Loucy (cell line): ENCODE data around the gene G2E3.
"Not testable (repeated sequence)": the region's sequence is repeated elsewhere in the genome, so short reads cannot be mapped to it uniquely, and the experiment has no call there.

Experiments used
- H2AFZ ChIP-seq: fragments of 200-600 bp; sonication (generic); 2 replicates; pipeline ENCODE4 v1.6.0; 2016; ENCODE audit warnings: antibody characterized with exemption, mild to moderate bottlenecking, low read length, moderate library complexity
- H3F3A ChIP-seq: fragments of 200-600 bp; 2 replicates; pipeline ENCODE4 v1.6.0; 2016; ENCODE audit warnings: antibody characterized with exemption, low read depth, mild to moderate bottlenecking
- H3K27me3 ChIP-seq: fragments of 200-600 bp; sonication (generic); 2 replicates; pipeline ENCODE4 v1.6.1; 2014; ENCODE audit warnings: low read length, mild to moderate bottlenecking; ENCODE audit not compliant: insufficient read depth, poor library complexity, severe bottlenecking
- H3K36me3 ChIP-seq: fragments of 200-600 bp; sonication (generic); 2 replicates; pipeline ENCODE4 v1.6.1; 2016; ENCODE audit warnings: low read length; ENCODE audit not compliant: insufficient read depth
- H3K4me1 ChIP-seq: fragments of 200-600 bp; sonication (generic); 2 replicates; pipeline ENCODE4 v1.5.1; 2014; ENCODE audit warnings: low read length, mild to moderate bottlenecking; ENCODE audit not compliant: insufficient read depth, poor library complexity, severe bottlenecking
- H3K4me2 ChIP-seq: fragments of 200-600 bp; sonication (generic); 2 replicates; pipeline ENCODE4 v1.6.0; 2014; ENCODE audit warnings: antibody characterized with exemption, low read length, low read depth, mild to moderate bottlenecking; ENCODE audit not compliant: poor library complexity, severe bottlenecking
- H3K4me3 ChIP-seq: fragments of 200-600 bp; sonication (generic); 2 replicates; pipeline ENCODE4 v1.5.1; 2014; ENCODE audit warnings: low read length, mild to moderate bottlenecking, mixed read lengths; ENCODE audit not compliant: poor library complexity, severe bottlenecking
- H3K79me2 ChIP-seq: fragments of 200-600 bp; sonication (generic); 2 replicates; pipeline ENCODE4 v1.6.1; 2014; ENCODE audit warnings: low read length; ENCODE audit not compliant: insufficient read depth
- H3K9ac ChIP-seq: fragments of 200-600 bp; sonication (generic); 2 replicates; pipeline ENCODE4 v1.6.0; 2014; ENCODE audit warnings: mild to moderate bottlenecking, low read depth, low read length, moderate library complexity; ENCODE audit not compliant: poor library complexity, severe bottlenecking
- H3K9me2 ChIP-seq: fragments of 200-600 bp; sonication (generic); replicated peaks from 2 replicates; pipeline ENCODE4 v1.6.1; 2016; ENCODE audit warnings: low read depth, low read length, mixed read lengths
- H3K9me3 ChIP-seq: fragments of 200-600 bp; sonication (generic); 2 replicates; pipeline ENCODE4 v1.6.1; 2014; ENCODE audit warnings: mild to moderate bottlenecking, antibody characterized with exemption, low read length, low read depth; ENCODE audit not compliant: insufficient read depth
- H4K20me1 ChIP-seq: fragments of 200-600 bp; sonication (generic); 2 replicates; pipeline ENCODE4 v1.6.0; 2014; ENCODE audit warnings: antibody characterized with exemption, low read length, mild to moderate bottlenecking; ENCODE audit not compliant: insufficient read depth, poor library complexity, severe bottlenecking
- CTCF ChIP-seq: fragments of 200-600 bp; sonication (generic); conservative IDR thresholded peaks from 2 replicates; pipeline ENCODE4 v1.5.1; 2014; ENCODE audit warnings: mild to moderate bottlenecking, antibody characterized with exemption, low read length
- EZH2phosphoT487 ChIP-seq: fragments of 200-600 bp; IDR thresholded peaks from 2 replicates; pipeline ENCODE4 v1.6.1; 2018; ENCODE audit warnings: antibody characterized with exemption, mild to moderate bottlenecking, moderate library complexity, borderline replicate concordance

Gene G2E3

DNA sequence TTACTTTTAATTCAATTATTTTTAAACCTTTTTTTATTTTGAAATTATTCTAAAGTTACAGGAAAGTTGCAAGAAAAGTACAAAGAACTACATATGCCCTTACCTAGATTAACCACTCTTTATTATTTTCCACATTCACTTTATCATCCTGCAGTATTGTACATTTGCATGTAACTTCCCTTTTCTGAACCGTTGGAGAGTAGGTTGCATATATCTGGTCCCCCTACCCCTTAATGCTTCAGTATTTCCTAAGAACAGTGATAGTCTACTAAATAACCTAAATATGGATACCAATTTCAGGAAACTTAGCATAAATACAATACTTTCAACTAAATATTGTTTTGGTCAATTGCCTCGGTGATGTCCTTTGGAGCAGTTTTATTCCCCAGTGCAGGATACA lies 15.0 kb downstream of the G2E3 start:
- Histone ChIP-seq H3K4me2 (peak overlapping the region; percentile 17), H3F3A (no peaks in the 10 kb centered on the region), H2AFZ (no peak overlapping the region), H3K9ac (no peak overlapping the region), H3K9me3 (no peaks in the 10 kb centered on the region), H3K27me3 (no peaks in the 10 kb centered on the region), H3K4me1 (peaks cover 43% of the 10 kb centered on the region), H3K4me3 (no peak overlapping the region), H3K36me3 (no peaks in the 10 kb centered on the region), H3K9me2 (no peaks in the 10 kb centered on the region), H3K79me2 (peaks cover 100% of the 10 kb centered on the region), H4K20me1 (peaks cover 63% of the 10 kb centered on the region)
- TF ChIP-seq EZH2phosphoT487 (no peak), CTCF (no peak)

- not testable (repeated sequence) for H3K4me3 ChIP-seq, H3K27me3 ChIP-seq, H3K9me3 ChIP-seq, H3K36me3 ChIP-seq, H3F3A ChIP-seq, H3K4me2 ChIP-seq, H2AFZ ChIP-seq, H3K9me2 ChIP-seq, H3K9ac ChIP-seq
- H4K20me1 ChIP-seq, result peaks cover 64% of the 10 kb centered on the region
- H3K4me1 ChIP-seq, result peaks cover 35% of the 10 kb centered on the region
- H3K79me2 ChIP-seq, result peaks cover 100% of the 10 kb centered on the region
Measured at GRCh38 chr14:30574777-30575176, 15.8 kb downstream of the G2E3 start.

GRCh38 chr14:30576333-30576732 lies 17.4 kb downstream of the G2E3 start:
- not testable (repeated sequence) for H3K36me3 ChIP-seq
- H3K4me1 ChIP-seq, result peaks cover 20% of the 10 kb centered on the region

GRCh38 chr14:30580616-30581282 lies 21.8 kb downstream of the G2E3 start:
- Histone ChIP-seq H3K4me2 (no peak overlapping the region), H4K20me1 (peaks cover 56% of the 10 kb centered on the region), H3K4me3 (no peak overlapping the region), H3K36me3 (peaks cover 31% of the 10 kb centered on the region), H3K9me3 (peaks cover 11% of the 10 kb centered on the region), H2AFZ (no peak overlapping the region), H3K79me2 (peaks cover 100% of the 10 kb centered on the region), H3K27me3 (no peaks in the 10 kb centered on the region), H3K9me2 (no peaks in the 10 kb centered on the region), H3F3A (no peaks in the 10 kb centered on the region), H3K4me1 (peaks cover 11% of the 10 kb centered on the region), H3K9ac (no peak overlapping the region)
- TF ChIP-seq EZH2phosphoT487 (no peak), CTCF (no peak)

More at GRCh38 chr14:30576333-30576732, 17.4 kb downstream of the G2E3 start:
- not testable (repeated sequence) for H3K9me2 ChIP-seq, H3K9me3 ChIP-seq, H3K27me3 ChIP-seq, H3F3A ChIP-seq, H3K9ac ChIP-seq, H2AFZ ChIP-seq, H3K4me2 ChIP-seq, H3K4me3 ChIP-seq
- H4K20me1 ChIP-seq, result peaks cover 65% of the 10 kb centered on the region
- H3K79me2 ChIP-seq, result peaks cover 100% of the 10 kb centered on the region
